Stimulated activated CD4-positive, alpha-beta T cell treated with anti-CD3 and anti-CD28 coated beads, Interleukin-2, amount 100 ng/mL, for 24 hours (primary cell): Measurements from ENCODE around the gene ABI3.

Experiments used
- DNase-seq, 2 donors: peaks; one replicate each; pipeline ENCODE4 v3.0.0-alpha.2; 2020

The ABI3 gene

GRCh38 chr17:49226771-49227435 lies 16.4 kb downstream of the ABI3 start:
- DNase-seq, result no peak

GRCh38 chr17:49227436-49228261 lies 17.1 kb downstream of the ABI3 start:
- DNase-seq, result peak; percentile 85 to 86

GRCh38 chr17:49229076-49229804 lies 18.7 kb downstream of the ABI3 start:
- DNase-seq, result no peak

GRCh38 chr17:49229805-49230600 lies 19.5 kb downstream of the ABI3 start:
- DNase-seq, result no peak

GRCh38 chr17:49230636-49231562 lies 20.4 kb downstream of the ABI3 start, which contains the start of gene PHOSPHO1:
Gene PHOSPHO1, minus strand, starts transcription at chr17:49230787. Its CDS starts 4,096 bp downstream, at chr17:49226691.
- peak; percentile 86 to 89 for DNase-seq

GRCh38 chr17:49231563-49231894 lies 21.0 kb downstream of the ABI3 start:
- DNase-seq, result no peak

GRCh38 chr17:49234509-49235080 lies 24.1 kb downstream of the ABI3 start:
- DNase-seq, result no peak

- no peak for DNase-seq
These were observed 25.4 kb downstream of the ABI3 start for GRCh38 chr17:49235896-49236295.

GRCh38 chr17:49239963-49240362 lies 29.5 kb downstream of the ABI3 start:
- no peak for DNase-seq

GRCh38 chr17:49240619-49241018 lies 30.1 kb downstream of the ABI3 start:
- no peak for DNase-seq

- DNase-seq, result no peak
These were observed 30.5 kb downstream of the ABI3 start for GRCh38 chr17:49241040-49241439.

GRCh38 chr17:49241692-49242397 lies 31.3 kb downstream of the ABI3 start:
- DNase-seq, result no peak

GRCh38 chr17:49242813-49243212 lies 32.3 kb downstream of the ABI3 start:
- DNase-seq, result no peak

- DNase-seq, result no peak
These were observed 34.3 kb downstream of the ABI3 start for GRCh38 chr17:49244839-49245238.

- DNase-seq, result no peak
These were observed 37.4 kb downstream of the ABI3 start for GRCh38 chr17:49247944-49248343.

- no peak for DNase-seq
These were observed 38.8 kb downstream of the ABI3 start for GRCh38 chr17:49249292-49249794.

- DNase-seq, result no peak
These were observed 39.5 kb downstream of the ABI3 start for GRCh38 chr17:49249890-49250522.

GRCh38 chr17:49252148-49252695 lies 41.7 kb downstream of the ABI3 start:
- DNase-seq, result no peak

GRCh38 chr17:49254066-49254465 lies 43.6 kb downstream of the ABI3 start:
- no peak for DNase-seq

GRCh38 chr17:49255125-49255524 lies 44.6 kb downstream of the ABI3 start:
- no peak for DNase-seq
